Epithelial cell of proximal tubule (primary cell): ENCODE results near the gene APBB2. TPM values are rescaled to one million over a fixed set of nuclear protein-coding genes. Genes with fewer than 3 reads are reported as not detected.
"Not testable (repeated sequence)": the region's sequence is repeated elsewhere in the genome, so short reads cannot be mapped to it uniquely, and the experiment has no call there.

ENCODE experiments used
- DNase-seq: peaks from one replicate; pipeline ENCODE4 v3.0.0-alpha.2; 2011; ENCODE audit warnings: low read depth
- H3K4me3 ChIP-seq: 2 replicates; pipeline ENCODE4 v1.5.1; 2011; ENCODE audit warnings: low read depth, mild to moderate bottlenecking, low read length
- CTCF ChIP-seq: conservative IDR thresholded peaks from 2 replicates; pipeline ENCODE4 v1.5.1; 2012; ENCODE audit warnings: low read depth, mild to moderate bottlenecking, low read length
- total RNA-seq: library from RNA; depleted of rRNA; stranded (reverse); fragments of >200 nt; gene quantifications from 2 replicates; pipeline ENCODE4 v1.2.3, GENCODE V29; 2015

APBB2 gene
- total RNA-seq, 1 donor from 2014 or later = 27.9 TPM

GRCh38 chr4:40912460-40913184, 301.7 kb downstream of the APBB2 start:
- no peak for DNase-seq
- no peak overlapping the region for H3K4me3 ChIP-seq
- TF ChIP-seq CTCF = no peak

GRCh38 chr4:40910706-40911105, 303.6 kb downstream of the APBB2 start:
- TF ChIP-seq CTCF = no peak
- DNase-seq = no peak
- H3K4me3 ChIP-seq = no peak overlapping the region

GRCh38 chr4:40909363-40909876, 304.9 kb downstream of the APBB2 start:
- no peak for TF ChIP-seq CTCF
- no peak overlapping the region for H3K4me3 ChIP-seq
- DNase-seq = no peak

- TF ChIP-seq CTCF = peak; percentile 94
- H3K4me3 ChIP-seq = no peak overlapping the region
- DNase-seq = no peak
These were observed 305.5 kb downstream of the APBB2 start for GRCh38 chr4:40908702-40909362.

- no peak overlapping the region for H3K4me3 ChIP-seq
- DNase-seq = no peak
- no peak for TF ChIP-seq CTCF
These were observed 306.0 kb downstream of the APBB2 start for GRCh38 chr4:40908297-40908696.

- H3K4me3 ChIP-seq = no peak overlapping the region
- no peak for TF ChIP-seq CTCF
- DNase-seq = no peak
These were observed 308.9 kb downstream of the APBB2 start for GRCh38 chr4:40905414-40905813.

- DNase-seq, H3K4me3 ChIP-seq: not testable (repeated sequence)
These were observed 313.8 kb downstream of the APBB2 start for GRCh38 chr4:40900531-40900930.
